ENCODE measurements around the gene SLC22A3. TPM values are rescaled to one million over a fixed set of nuclear protein-coding genes. Genes with fewer than 3 reads are reported as not detected.

SLC22A3 gene
- total and polyA plus RNA-seq, 8 donors, result 16.1 to 42.9 (median 32.0) TPM

DNA sequence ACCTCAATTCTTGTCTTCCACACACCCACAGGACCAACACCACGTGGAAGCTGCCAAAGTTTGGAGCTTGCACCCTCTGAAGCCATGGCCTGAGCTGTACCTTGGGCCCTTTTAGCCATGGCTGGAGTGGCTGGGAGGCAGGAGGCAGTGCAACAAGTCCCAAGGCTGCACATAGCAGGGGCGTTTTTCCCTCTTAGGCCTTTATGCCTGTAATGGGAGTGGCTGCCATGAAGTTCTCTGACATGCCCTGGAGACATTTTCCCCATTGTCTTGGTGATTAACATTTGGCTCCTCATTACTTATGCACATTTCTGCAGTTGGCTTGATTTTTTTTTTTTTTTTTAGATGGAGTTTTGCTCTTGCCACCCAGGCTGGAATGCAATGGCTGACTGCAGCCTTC lies 44.4 kb upstream of the SLC22A3 start:
- Histone ChIP-seq H3K27ac (no peak overlapping the region), H3K27me3 (no peaks in the 10 kb centered on the region), H3K36me3 (no peaks in the 10 kb centered on the region), H3K4me1 (no peaks in the 10 kb centered on the region), H3K9me3 (peaks cover 0 to 2% of the 10 kb centered on the region in 2 donors), H3K4me3 (no peak overlapping the region)
- intact Hi-C loops (cut with DNase I), result no loop called here
- TF ChIP-seq, protein P1, sequence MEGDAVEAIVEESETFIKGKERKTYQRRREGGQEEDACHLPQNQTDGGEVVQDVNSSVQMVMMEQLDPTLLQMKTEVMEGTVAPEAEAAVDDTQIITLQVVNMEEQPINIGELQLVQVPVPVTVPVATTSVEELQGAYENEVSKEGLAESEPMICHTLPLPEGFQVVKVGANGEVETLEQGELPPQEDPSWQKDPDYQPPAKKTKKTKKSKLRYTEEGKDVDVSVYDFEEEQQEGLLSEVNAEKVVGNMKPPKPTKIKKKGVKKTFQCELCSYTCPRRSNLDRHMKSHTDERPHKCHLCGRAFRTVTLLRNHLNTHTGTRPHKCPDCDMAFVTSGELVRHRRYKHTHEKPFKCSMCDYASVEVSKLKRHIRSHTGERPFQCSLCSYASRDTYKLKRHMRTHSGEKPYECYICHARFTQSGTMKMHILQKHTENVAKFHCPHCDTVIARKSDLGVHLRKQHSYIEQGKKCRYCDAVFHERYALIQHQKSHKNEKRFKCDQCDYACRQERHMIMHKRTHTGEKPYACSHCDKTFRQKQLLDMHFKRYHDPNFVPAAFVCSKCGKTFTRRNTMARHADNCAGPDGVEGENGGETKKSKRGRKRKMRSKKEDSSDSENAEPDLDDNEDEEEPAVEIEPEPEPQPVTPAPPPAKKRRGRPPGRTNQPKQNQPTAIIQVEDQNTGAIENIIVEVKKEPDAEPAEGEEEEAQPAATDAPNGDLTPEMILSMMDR (IDR thresholded peaks at IDR 0.05), result no peak
- ATAC-seq (no peak), DNase-seq (no peak)

DNA sequence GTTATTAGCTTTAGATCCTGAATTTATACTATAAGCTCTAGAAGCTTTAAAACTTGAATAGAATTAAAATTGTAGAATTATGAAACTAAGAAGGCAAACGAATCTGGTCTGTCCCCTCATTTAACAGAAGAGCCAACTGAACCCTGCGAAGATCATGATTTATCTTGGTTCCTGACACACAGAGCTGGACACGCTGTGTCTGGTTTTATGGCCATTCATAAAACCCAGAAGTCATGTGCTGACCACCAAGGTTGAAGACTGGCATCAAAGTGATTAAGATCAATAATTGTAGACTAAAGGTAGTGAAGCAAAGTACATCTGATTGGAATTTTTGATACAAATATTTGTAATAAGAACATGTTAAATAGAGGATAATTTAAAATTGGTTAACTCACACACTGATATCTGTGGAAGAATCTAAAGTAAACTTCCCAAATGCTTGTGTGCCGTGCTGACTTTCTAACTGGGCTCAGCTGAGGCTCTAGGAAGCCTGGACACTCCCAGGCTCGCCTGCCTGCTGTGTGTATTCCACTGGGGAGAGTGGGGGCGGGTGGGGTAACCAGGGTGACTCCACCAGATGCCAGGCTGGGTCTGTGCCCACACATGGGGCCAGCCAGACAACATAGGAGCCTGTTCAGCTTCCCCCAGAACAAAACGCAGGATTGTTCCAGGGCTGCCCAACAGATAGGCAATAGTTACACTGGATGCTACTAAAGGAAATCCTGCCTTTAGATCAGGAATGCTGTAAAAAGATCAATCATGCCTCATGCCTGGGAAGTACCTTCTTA lies 42.1 kb upstream of the SLC22A3 start:
- no peak overlapping the region for H3K27ac ChIP-seq
- H3K9me3 ChIP-seq, result peaks cover 0 to 24% of the 10 kb centered on the region in 2 donors
- no peak overlapping the region for H3K4me3 ChIP-seq
- TF ChIP-seq, protein P1 (IDR thresholded peaks at IDR 0.05), result no peak
- no peak for ATAC-seq
- no peak for DNase-seq
- intact Hi-C loops (cut with DNase I), result no loop called here
- no peaks in the 10 kb centered on the region for H3K36me3 ChIP-seq
- no peaks in the 10 kb centered on the region for H3K4me1 ChIP-seq
- H3K27me3 ChIP-seq, result no peaks in the 10 kb centered on the region

DNA sequence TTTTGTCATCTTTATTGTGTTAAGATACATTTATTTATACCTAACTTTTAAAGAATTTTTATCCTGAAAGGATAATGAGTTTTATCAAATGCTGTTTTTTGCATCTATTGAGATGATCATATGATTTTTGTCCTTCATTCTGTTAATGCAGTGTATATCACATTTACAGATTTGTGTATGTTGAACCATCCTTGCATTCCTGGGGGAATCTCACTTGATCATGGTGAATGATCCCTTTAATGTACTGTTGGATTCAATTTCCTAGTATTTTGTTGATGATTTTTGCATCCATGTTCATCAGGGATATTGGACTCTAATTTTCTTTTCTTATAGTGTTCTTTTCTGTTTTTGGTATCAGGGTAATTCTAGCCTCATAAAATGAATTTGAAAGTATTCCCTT lies 38.5 kb upstream of the SLC22A3 start:
- intact Hi-C loops (cut with DNase I), result no loop called here
- no peak for DNase-seq

GRCh38 chr6:160312900-160313299 lies 35.3 kb upstream of the SLC22A3 start:
- TF ChIP-seq, protein P1 (IDR thresholded peaks at IDR 0.05), result no peak
- DNase-seq, result no peak
- Histone ChIP-seq H3K4me1 (no peaks in the 10 kb centered on the region), H3K27ac (no peak overlapping the region), H3K9me3 (peaks cover 0 to 53% of the 10 kb centered on the region in 2 donors), H3K27me3 (no peaks in the 10 kb centered on the region), H3K4me3 (no peak overlapping the region), H3K36me3 (no peaks in the 10 kb centered on the region)
- ATAC-seq, result no peak
- intact Hi-C loops (cut with DNase I), result no loop called here

More for the DNA sequence above, 38.5 kb upstream of the SLC22A3 start:
- ATAC-seq, result no peak
- Histone ChIP-seq H3K9me3 (peaks cover 0 to 53% of the 10 kb centered on the region in 2 donors), H3K36me3 (no peaks in the 10 kb centered on the region), H3K27me3 (no peaks in the 10 kb centered on the region), H3K27ac (no peak overlapping the region), H3K4me3 (no peak overlapping the region), H3K4me1 (no peaks in the 10 kb centered on the region)
- TF ChIP-seq, protein P1 (IDR thresholded peaks at IDR 0.05), result no peak

GRCh38 chr6:160315310-160315709 lies 32.9 kb upstream of the SLC22A3 start:
- intact Hi-C loops (cut with DNase I), result no loop called here
- ATAC-seq, result no peak
- Histone ChIP-seq H3K4me1 (no peaks in the 10 kb centered on the region), H3K27ac (no peak overlapping the region), H3K9me3 (peaks cover 0 to 39% of the 10 kb centered on the region in 2 donors), H3K4me3 (no peak overlapping the region), H3K27me3 (no peaks in the 10 kb centered on the region), H3K36me3 (no peaks in the 10 kb centered on the region)
- TF ChIP-seq, protein P1 (IDR thresholded peaks at IDR 0.05), result no peak
- DNase-seq, result no peak

All from left lung (tissue), 10 donors.